ENCODE measurements around the gene PCGF1.

Gene PCGF1

GRCh38 chr2:74544634-74545033 lies 37.1 kb upstream of the PCGF1 start:
- no peak for TF ChIP-seq Cebpa-rat (IDR thresholded peaks at IDR 0.05)
- H3K4me1 ChIP-seq, result peaks cover 0 to 1% (median 0%) of the 10 kb centered on the region in 10 experiments; a peak in 6 of 20 replicates
- no peak overlapping the region for H3K9ac ChIP-seq
- H4K20me1 ChIP-seq, result no peaks in the 10 kb centered on the region
- no peak overlapping the region for H3K4me3 ChIP-seq
- peaks cover 0 to 12% (median 6%) of the 10 kb centered on the region in 11 experiments; a peak in 10 of 22 replicates for H3K36me3 ChIP-seq
- peaks cover 10 to 17% (median 16%) of the 10 kb centered on the region in 11 experiments for H3K9me3 ChIP-seq (replicated peaks in 1 of 11)
- H3K27ac ChIP-seq, result no peak overlapping the region
- no peak overlapping the region for H3K4me2 ChIP-seq
- peaks cover 28 to 50% (median 43%) of the 10 kb centered on the region in 11 experiments for H3K27me3 ChIP-seq

- no peak overlapping the region for H3K9ac ChIP-seq
- H3K9me3 ChIP-seq (replicated peaks in 1 of 11), result peaks cover 0 to under 1% (median 0%) of the 10 kb centered on the region in 11 experiments; a peak in 1 of 22 replicates
- no peaks in the 10 kb centered on the region; a peak in 1 of 22 replicates for H3K36me3 ChIP-seq
- H3K27ac ChIP-seq, result no peak overlapping the region
- H3K27me3 ChIP-seq, result peaks cover 11 to 33% (median 26%) of the 10 kb centered on the region in 11 experiments
- peaks cover 8 to 12% (median 10%) of the 10 kb centered on the region in 10 experiments; a peak in 19 of 20 replicates for H3K4me1 ChIP-seq
- no peak overlapping the region for H3K4me2 ChIP-seq
- H3K4me3 ChIP-seq, result no peak overlapping the region
- H4K20me1 ChIP-seq, result no peaks in the 10 kb centered on the region
- no peak for TF ChIP-seq Cebpa-rat (IDR thresholded peaks at IDR 0.05)
These were observed 35.5 kb upstream of the PCGF1 start for GRCh38 chr2:74542978-74543377.

- Histone ChIP-seq H3K4me3 (no peak overlapping the region), H3K27ac (no peak overlapping the region), H3K27me3 (peaks cover 0 to 7% (median 0%) of the 10 kb centered on the region in 11 experiments; a peak in 6 of 22 replicates), H3K9ac (no peak overlapping the region), H4K20me1 (no peaks in the 10 kb centered on the region), H3K4me2 (no peak overlapping the region), H3K36me3 (no peaks in the 10 kb centered on the region; a peak in 1 of 22 replicates), H3K9me3 (replicated peaks in 1 of 11) (no peaks in the 10 kb centered on the region), H3K4me1 (peaks cover 8 to 12% (median 10%) of the 10 kb centered on the region in 10 experiments; a peak in 19 of 20 replicates)
- no peak for TF ChIP-seq Cebpa-rat (IDR thresholded peaks at IDR 0.05)
These were observed 32.8 kb upstream of the PCGF1 start for GRCh38 chr2:74540291-74540690.

GRCh38 chr2:74538881-74539339 lies 31.4 kb upstream of the PCGF1 start:
- peak in 4 of 11 experiments; percentile 19 to 77 (median 38); a peak in 3 of 22 replicates for TF ChIP-seq Cebpa-rat (IDR thresholded peaks at IDR 0.05)
- peak overlapping the region; percentile 44 to 82 (median 63) for H3K4me2 ChIP-seq
- H3K27me3 ChIP-seq, result no peaks in the 10 kb centered on the region
- H3K9me3 ChIP-seq (replicated peaks in 1 of 11), result no peaks in the 10 kb centered on the region
- H3K4me3 ChIP-seq, result no peak overlapping the region
- H3K4me1 ChIP-seq, result peaks cover 8 to 14% (median 10%) of the 10 kb centered on the region in 10 experiments; a peak in 19 of 20 replicates
- no peak overlapping the region for H3K27ac ChIP-seq
- no peaks in the 10 kb centered on the region for H4K20me1 ChIP-seq
- H3K9ac ChIP-seq, result no peak overlapping the region
- H3K36me3 ChIP-seq, result peaks cover 0 to 7% (median 4%) of the 10 kb centered on the region in 11 experiments; a peak in 16 of 22 replicates

- peaks cover 0 to 5% (median 0%) of the 10 kb centered on the region in 11 experiments; a peak in 1 of 22 replicates for H4K20me1 ChIP-seq
- no peak for TF ChIP-seq Cebpa-rat (IDR thresholded peaks at IDR 0.05)
- H3K4me3 ChIP-seq, result no peak overlapping the region
- no peaks in the 10 kb centered on the region for H3K27me3 ChIP-seq
- H3K27ac ChIP-seq, result no peak overlapping the region
- H3K4me2 ChIP-seq, result no peak overlapping the region
- H3K4me1 ChIP-seq, result peaks cover 12 to 19% (median 15%) of the 10 kb centered on the region in 10 experiments; a peak in 19 of 20 replicates
- H3K9me3 ChIP-seq (replicated peaks in 1 of 11), result no peaks in the 10 kb centered on the region
- H3K36me3 ChIP-seq, result peaks cover 15 to 24% (median 21%) of the 10 kb centered on the region in 11 experiments
- H3K9ac ChIP-seq, result no peak overlapping the region
These were observed 29.6 kb upstream of the PCGF1 start for GRCh38 chr2:74537140-74537539.

GRCh38 chr2:74536166-74536950 lies 28.9 kb upstream of the PCGF1 start:
- H4K20me1 ChIP-seq, result peaks cover 0 to 5% (median 0%) of the 10 kb centered on the region in 11 experiments; a peak in 3 of 22 replicates
- H3K27ac ChIP-seq, result no peak overlapping the region
- H3K9ac ChIP-seq, result no peak overlapping the region
- TF ChIP-seq Cebpa-rat (IDR thresholded peaks at IDR 0.05), result no peak
- peaks cover 15 to 25% (median 21%) of the 10 kb centered on the region in 11 experiments for H3K36me3 ChIP-seq
- no peak overlapping the region for H3K4me3 ChIP-seq
- peaks cover 20 to 26% (median 22%) of the 10 kb centered on the region in 10 experiments for H3K4me1 ChIP-seq
- H3K9me3 ChIP-seq (replicated peaks in 1 of 11), result no peaks in the 10 kb centered on the region
- no peaks in the 10 kb centered on the region for H3K27me3 ChIP-seq
- no peak overlapping the region for H3K4me2 ChIP-seq

GRCh38 chr2:74535440-74535965 lies 28.0 kb upstream of the PCGF1 start:
- H3K27ac ChIP-seq, result no peak overlapping the region
- TF ChIP-seq Cebpa-rat (IDR thresholded peaks at IDR 0.05), result no peak
- no peak overlapping the region for H3K4me2 ChIP-seq

GRCh38 chr2:74534411-74534810 lies 26.9 kb upstream of the PCGF1 start:
- peaks cover 15 to 25% (median 21%) of the 10 kb centered on the region in 11 experiments for H3K36me3 ChIP-seq
- H3K27ac ChIP-seq, result no peak overlapping the region
- TF ChIP-seq Cebpa-rat (IDR thresholded peaks at IDR 0.05), result no peak
- peaks cover 0 to 5% (median 0%) of the 10 kb centered on the region in 11 experiments; a peak in 3 of 22 replicates for H4K20me1 ChIP-seq
- H3K4me3 ChIP-seq, result no peak overlapping the region
- no peaks in the 10 kb centered on the region for H3K9me3 ChIP-seq (replicated peaks in 1 of 11)
- H3K9ac ChIP-seq, result no peak overlapping the region
- no peak overlapping the region for H3K4me2 ChIP-seq
- no peaks in the 10 kb centered on the region for H3K27me3 ChIP-seq
- peaks cover 22 to 32% (median 29%) of the 10 kb centered on the region in 10 experiments for H3K4me1 ChIP-seq

More at GRCh38 chr2:74535440-74535965, 28.0 kb upstream of the PCGF1 start:
- H3K4me1 ChIP-seq, result peaks cover 26 to 35% (median 31%) of the 10 kb centered on the region in 10 experiments
- H3K9me3 ChIP-seq (replicated peaks in 1 of 11), result no peaks in the 10 kb centered on the region
- peaks cover 0 to 5% (median 0%) of the 10 kb centered on the region in 11 experiments; a peak in 3 of 22 replicates for H4K20me1 ChIP-seq
- no peak overlapping the region for H3K4me3 ChIP-seq
- no peak overlapping the region for H3K9ac ChIP-seq
- H3K27me3 ChIP-seq, result no peaks in the 10 kb centered on the region
- peaks cover 15 to 25% (median 21%) of the 10 kb centered on the region in 11 experiments for H3K36me3 ChIP-seq

- TF ChIP-seq Cebpa-rat (IDR thresholded peaks at IDR 0.05), result no peak
- H3K27me3 ChIP-seq, result no peaks in the 10 kb centered on the region
- no peak overlapping the region for H3K9ac ChIP-seq
- no peaks in the 10 kb centered on the region for H3K9me3 ChIP-seq (replicated peaks in 1 of 11)
- H3K4me1 ChIP-seq, result peaks cover 17 to 27% (median 24%) of the 10 kb centered on the region in 10 experiments
- peaks cover 0 to 13% (median 4%) of the 10 kb centered on the region in 11 experiments; a peak in 8 of 22 replicates for H4K20me1 ChIP-seq
- no peak overlapping the region for H3K4me3 ChIP-seq
- H3K27ac ChIP-seq, result no peak overlapping the region
- H3K4me2 ChIP-seq, result no peak overlapping the region
- peaks cover 16 to 26% (median 22%) of the 10 kb centered on the region in 11 experiments for H3K36me3 ChIP-seq
These were observed 26.0 kb upstream of the PCGF1 start for GRCh38 chr2:74533464-74533863.
